Measurements from ENCODE around the gene RNF114. TPM values are rescaled to one million over a fixed set of nuclear protein-coding genes. Genes with fewer than 3 reads are reported as not detected.

The RNF114 gene
- total and polyA plus RNA-seq, 2 donors (not counting 1 experiment from before 2014, with no cell fraction given) = 65.2 to 70.2 TPM

GRCh38 chr20:49969234-49969633 lies 33.0 kb downstream of the RNF114 start:
- Histone ChIP-seq H3K4me2 (ENCODE audit: extremely low read depth, insufficient read depth, low read length) (no peak overlapping the region), H3K36me3 (ENCODE audit: control insufficient read depth, insufficient read depth, low read length) (no peaks in the 10 kb centered on the region), H3K27ac (ENCODE audit: insufficient read depth, low read length) (no peak overlapping the region), H4K20me1 (ENCODE audit: control insufficient read depth, extremely low read depth, insufficient read depth, low read length) (no peaks in the 10 kb centered on the region), H2AFZ (ENCODE audit: low read length) (no peak overlapping the region), H3K4me3 (replicated peaks in 1 of 4; ENCODE audit: control extremely low read depth in 1 of 4, insufficient read depth in 1 of 4, low read depth in 3 of 4, low read length in 4 of 4) (no peak overlapping the region), H3K79me2 (ENCODE audit: control insufficient read depth, insufficient read depth, low read length) (no peaks in the 10 kb centered on the region), H3K9ac (ENCODE audit: insufficient read depth, low read length) (no peak overlapping the region), H3K9me3 (ENCODE audit: control insufficient read depth, insufficient read depth, low read depth, low read length) (no peaks in the 10 kb centered on the region), H3K27me3 (ENCODE audit: control insufficient read depth, insufficient read depth, low read length) (no peaks in the 10 kb centered on the region), H3K4me1 (ENCODE audit: control insufficient read depth, extremely low read depth, insufficient read depth, low read length) (no peaks in the 10 kb centered on the region)
- no peak for TF ChIP-seq EZH2 (IDR thresholded peaks at IDR 0.05; ENCODE audit: low read length, missing control alignments)
- TF ChIP-seq CTCF (conservative IDR thresholded peaks at IDR 0.05 in 1 of 2, IDR thresholded peaks at IDR 0.05 in 1 of 2; ENCODE audit: low read depth in 1 of 2, low read length in 2 of 2) = no peak
- no peak for DNase-seq (ENCODE audit: low read depth in 2 of 2)

- Histone ChIP-seq H3K4me1 (ENCODE audit: control insufficient read depth, extremely low read depth, insufficient read depth, low read length) (no peaks in the 10 kb centered on the region), H3K36me3 (ENCODE audit: control insufficient read depth, insufficient read depth, low read length) (no peaks in the 10 kb centered on the region), H3K79me2 (ENCODE audit: control insufficient read depth, insufficient read depth, low read length) (no peaks in the 10 kb centered on the region), H3K27ac (ENCODE audit: insufficient read depth, low read length) (no peak overlapping the region), H3K9ac (ENCODE audit: insufficient read depth, low read length) (no peak overlapping the region), H2AFZ (ENCODE audit: low read length) (no peak overlapping the region), H3K27me3 (ENCODE audit: control insufficient read depth, insufficient read depth, low read length) (no peaks in the 10 kb centered on the region), H3K9me3 (ENCODE audit: control insufficient read depth, insufficient read depth, low read depth, low read length) (no peaks in the 10 kb centered on the region), H3K4me2 (ENCODE audit: extremely low read depth, insufficient read depth, low read length) (no peak overlapping the region), H4K20me1 (ENCODE audit: control insufficient read depth, extremely low read depth, insufficient read depth, low read length) (no peaks in the 10 kb centered on the region), H3K4me3 (replicated peaks in 1 of 4; ENCODE audit: control extremely low read depth in 1 of 4, insufficient read depth in 1 of 4, low read depth in 3 of 4, low read length in 4 of 4) (no peak overlapping the region)
- TF ChIP-seq CTCF (conservative IDR thresholded peaks at IDR 0.05 in 1 of 2, IDR thresholded peaks at IDR 0.05 in 1 of 2; ENCODE audit: low read depth in 1 of 2, low read length in 2 of 2) (no peak), EZH2 (IDR thresholded peaks at IDR 0.05; ENCODE audit: low read length, missing control alignments) (no peak)
- DNase-seq (ENCODE audit: low read depth in 2 of 2) = no peak
Observed at GRCh38 chr20:49969946-49970345, 33.7 kb downstream of the RNF114 start.

GRCh38 chr20:49970498-49970897 lies 34.3 kb downstream of the RNF114 start:
- Histone ChIP-seq H3K36me3 (ENCODE audit: control insufficient read depth, insufficient read depth, low read length) (no peaks in the 10 kb centered on the region), H3K4me2 (ENCODE audit: extremely low read depth, insufficient read depth, low read length) (no peak overlapping the region), H3K4me1 (ENCODE audit: control insufficient read depth, extremely low read depth, insufficient read depth, low read length) (no peaks in the 10 kb centered on the region), H3K27ac (ENCODE audit: insufficient read depth, low read length) (no peak overlapping the region), H4K20me1 (ENCODE audit: control insufficient read depth, extremely low read depth, insufficient read depth, low read length) (no peaks in the 10 kb centered on the region), H3K79me2 (ENCODE audit: control insufficient read depth, insufficient read depth, low read length) (no peaks in the 10 kb centered on the region), H3K9me3 (ENCODE audit: control insufficient read depth, insufficient read depth, low read depth, low read length) (no peaks in the 10 kb centered on the region), H3K9ac (ENCODE audit: insufficient read depth, low read length) (no peak overlapping the region), H3K4me3 (replicated peaks in 1 of 4; ENCODE audit: control extremely low read depth in 1 of 4, insufficient read depth in 1 of 4, low read depth in 3 of 4, low read length in 4 of 4) (no peak overlapping the region), H3K27me3 (ENCODE audit: control insufficient read depth, insufficient read depth, low read length) (no peaks in the 10 kb centered on the region), H2AFZ (ENCODE audit: low read length) (no peak overlapping the region)
- TF ChIP-seq CTCF (conservative IDR thresholded peaks at IDR 0.05 in 1 of 2, IDR thresholded peaks at IDR 0.05 in 1 of 2; ENCODE audit: low read depth in 1 of 2, low read length in 2 of 2) (no peak), EZH2 (IDR thresholded peaks at IDR 0.05; ENCODE audit: low read length, missing control alignments) (no peak)
- DNase-seq (ENCODE audit: low read depth in 2 of 2) = no peak
